HCT116 (cell line): ENCODE data around the gene CLASP1.

Source experiments
- RAD21 ChIP-seq: IDR thresholded peaks from 2 replicates; pipeline ENCODE4 v1.6.1; 2012; ENCODE audit warnings: low read depth, mild to moderate bottlenecking
- TF ChIP-seq, protein P1 (sequence below), 3 experiments: fragments of 200-600 bp in 1 of 3; sonication (generic) in 1 of 3; IDR thresholded peaks in 2 of 3; conservative IDR thresholded peaks in 1 of 3; 2 replicates each; pipeline ENCODE4 v1.5.1; 2012 to 2017; ENCODE audit warnings: low read depth in 2 of 3, low read length in 2 of 3, antibody characterized with exemption in 1 of 3, borderline replicate concordance in 1 of 3, control low read depth in 1 of 3, mild to moderate bottlenecking in 1 of 3, mixed read lengths in 1 of 3, mixed run types in 1 of 3, moderate library complexity in 1 of 3; ENCODE audit not compliant: insufficient read depth in 1 of 3
- TF ChIP-seq, protein P2 (sequence below): IDR thresholded peaks from 2 replicates; pipeline ENCODE4 v1.6.1; 2011; ENCODE audit warnings: mild to moderate bottlenecking, low read length, moderate library complexity; ENCODE audit not compliant: insufficient replicate concordance; ENCODE audit errors: extremely low read depth

DNA sequence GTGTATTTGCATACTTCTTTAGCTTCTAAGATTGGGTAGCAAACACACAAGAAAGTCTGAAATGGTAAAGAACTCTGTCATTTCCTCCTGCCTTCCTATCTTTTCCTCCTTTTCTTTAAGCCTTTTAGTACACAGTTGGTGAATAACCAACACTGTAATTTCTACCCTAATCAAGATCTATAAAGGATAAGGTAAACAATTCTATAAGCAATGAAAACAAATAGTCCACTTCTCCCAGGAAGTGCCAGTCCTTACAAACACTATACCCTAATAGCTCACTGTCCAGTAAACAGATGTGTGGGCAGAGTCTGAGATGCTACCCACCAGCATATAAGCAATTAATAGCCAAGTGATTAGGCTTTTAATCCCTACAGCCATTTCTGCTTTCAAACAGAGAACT is 283.2 kb downstream of the CLASP1 start:
- TF ChIP-seq, protein P1, sequence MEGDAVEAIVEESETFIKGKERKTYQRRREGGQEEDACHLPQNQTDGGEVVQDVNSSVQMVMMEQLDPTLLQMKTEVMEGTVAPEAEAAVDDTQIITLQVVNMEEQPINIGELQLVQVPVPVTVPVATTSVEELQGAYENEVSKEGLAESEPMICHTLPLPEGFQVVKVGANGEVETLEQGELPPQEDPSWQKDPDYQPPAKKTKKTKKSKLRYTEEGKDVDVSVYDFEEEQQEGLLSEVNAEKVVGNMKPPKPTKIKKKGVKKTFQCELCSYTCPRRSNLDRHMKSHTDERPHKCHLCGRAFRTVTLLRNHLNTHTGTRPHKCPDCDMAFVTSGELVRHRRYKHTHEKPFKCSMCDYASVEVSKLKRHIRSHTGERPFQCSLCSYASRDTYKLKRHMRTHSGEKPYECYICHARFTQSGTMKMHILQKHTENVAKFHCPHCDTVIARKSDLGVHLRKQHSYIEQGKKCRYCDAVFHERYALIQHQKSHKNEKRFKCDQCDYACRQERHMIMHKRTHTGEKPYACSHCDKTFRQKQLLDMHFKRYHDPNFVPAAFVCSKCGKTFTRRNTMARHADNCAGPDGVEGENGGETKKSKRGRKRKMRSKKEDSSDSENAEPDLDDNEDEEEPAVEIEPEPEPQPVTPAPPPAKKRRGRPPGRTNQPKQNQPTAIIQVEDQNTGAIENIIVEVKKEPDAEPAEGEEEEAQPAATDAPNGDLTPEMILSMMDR (IDR thresholded peaks at IDR 0.05 in 2 of 3, conservative IDR thresholded peaks at IDR 0.05 in 1 of 3; ENCODE audit: borderline replicate concordance in 1 of 3, insufficient read depth in 1 of 3, low read depth in 2 of 3, low read length in 2 of 3), result no peak
- TF ChIP-seq, protein P2, sequence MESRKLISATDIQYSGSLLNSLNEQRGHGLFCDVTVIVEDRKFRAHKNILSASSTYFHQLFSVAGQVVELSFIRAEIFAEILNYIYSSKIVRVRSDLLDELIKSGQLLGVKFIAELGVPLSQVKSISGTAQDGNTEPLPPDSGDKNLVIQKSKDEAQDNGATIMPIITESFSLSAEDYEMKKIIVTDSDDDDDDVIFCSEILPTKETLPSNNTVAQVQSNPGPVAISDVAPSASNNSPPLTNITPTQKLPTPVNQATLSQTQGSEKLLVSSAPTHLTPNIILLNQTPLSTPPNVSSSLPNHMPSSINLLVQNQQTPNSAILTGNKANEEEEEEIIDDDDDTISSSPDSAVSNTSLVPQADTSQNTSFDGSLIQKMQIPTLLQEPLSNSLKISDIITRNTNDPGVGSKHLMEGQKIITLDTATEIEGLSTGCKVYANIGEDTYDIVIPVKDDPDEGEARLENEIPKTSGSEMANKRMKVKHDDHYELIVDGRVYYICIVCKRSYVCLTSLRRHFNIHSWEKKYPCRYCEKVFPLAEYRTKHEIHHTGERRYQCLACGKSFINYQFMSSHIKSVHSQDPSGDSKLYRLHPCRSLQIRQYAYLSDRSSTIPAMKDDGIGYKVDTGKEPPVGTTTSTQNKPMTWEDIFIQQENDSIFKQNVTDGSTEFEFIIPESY, result no peak
- TF ChIP-seq RAD21, result no peak
